ENCODE data around the gene SH3BP1. TPM values are rescaled to one million over a fixed set of nuclear protein-coding genes. Genes with fewer than 3 reads are reported as not detected.

Gene SH3BP1
- total and polyA plus RNA-seq, 2 of the 13 experiments (the other 11 are each of a cell fraction or from before 2014, with no cell fraction given) = 8.4 to 18.5 TPM

DNA sequence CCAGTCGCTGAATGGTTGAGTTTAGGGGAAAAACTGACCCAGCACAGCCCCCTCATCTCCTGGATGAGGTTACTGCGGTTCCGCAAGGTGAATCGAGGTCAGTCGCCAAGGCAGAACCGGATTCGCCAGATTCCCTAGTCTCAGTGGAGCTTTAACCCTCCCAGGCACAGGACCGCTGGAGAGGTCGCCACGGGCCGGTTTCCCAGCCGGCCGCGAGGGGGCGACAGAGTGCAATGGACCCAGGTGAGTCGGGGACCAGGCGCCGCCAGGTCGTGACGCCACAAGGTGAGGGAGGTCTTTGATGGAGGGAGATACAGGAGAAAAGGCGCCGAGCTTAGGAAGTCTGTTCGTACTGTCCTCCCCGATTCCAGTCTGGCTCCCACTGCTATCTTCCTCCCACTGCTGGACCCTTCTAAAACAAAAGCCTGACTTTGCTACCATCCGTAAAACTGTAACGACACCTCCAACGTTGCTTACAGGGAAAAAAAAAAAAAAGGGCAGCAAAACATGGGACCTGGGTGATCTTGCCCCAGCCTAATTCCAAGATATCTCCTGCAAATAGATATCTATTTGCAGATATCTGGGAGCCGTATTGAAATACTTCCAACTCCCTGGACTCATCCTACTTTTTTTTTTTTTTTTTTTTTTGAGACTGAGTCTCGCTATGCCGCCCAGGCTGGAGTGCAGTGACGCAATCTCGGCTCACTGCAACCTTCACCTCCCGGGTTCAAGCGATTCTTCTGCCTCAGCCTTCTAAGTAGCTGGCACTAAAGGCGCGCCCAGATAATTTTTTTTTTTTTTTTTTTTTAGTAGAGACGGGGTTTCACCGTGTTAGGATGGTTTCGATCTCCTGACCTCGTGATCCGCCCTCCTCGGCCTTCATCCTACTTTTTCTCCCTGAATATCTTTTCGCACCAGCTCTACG is 32.2 kb upstream of the SH3BP1 start (continued):
- TF ChIP-seq SRSF4 (IDR thresholded peaks at IDR 0.05; ENCODE audit: low read depth, low read length, poor library complexity, severe bottlenecking) (no peak), RBAK (CRISPR knock-in tag; IDR thresholded peaks at IDR 0.05) (no peak), ATRX (CRISPR knock-in tag; IDR thresholded peaks at IDR 0.05; ENCODE audit: borderline replicate concordance) (no peak), ZBTB3 (CRISPR knock-in tag; IDR thresholded peaks at IDR 0.05; ENCODE audit: borderline replicate concordance, low read depth) (no peak), FOXJ3 (CRISPR knock-in tag; IDR thresholded peaks at IDR 0.05; ENCODE audit: borderline replicate concordance) (no peak), KLF16 (CRISPR knock-in tag; IDR thresholded peaks at IDR 0.05) (peak in 1 of 2 experiments; percentile 62; a peak in 1 of 4 replicates), ZNF709 (CRISPR knock-in tag; IDR thresholded peaks at IDR 0.05) (no peak), ZNF331 (CRISPR knock-in tag; IDR thresholded peaks at IDR 0.05) (peak; percentile 72; the same call in 1 of the 2 replicates), ZNF441 (CRISPR knock-in tag; IDR thresholded peaks at IDR 0.05; ENCODE audit: borderline replicate concordance) (no peak), ZFX (CRISPR knock-in tag; IDR thresholded peaks at IDR 0.05; ENCODE audit: low read depth) (no peak), TGIF2 (CRISPR knock-in tag; IDR thresholded peaks at IDR 0.05) (no peak), ZSCAN12 (CRISPR knock-in tag; IDR thresholded peaks at IDR 0.05) (no peak), ZNF75D (CRISPR knock-in tag; IDR thresholded peaks at IDR 0.05; ENCODE audit: borderline replicate concordance) (no peak)
- TF ChIP-seq, protein P1, sequence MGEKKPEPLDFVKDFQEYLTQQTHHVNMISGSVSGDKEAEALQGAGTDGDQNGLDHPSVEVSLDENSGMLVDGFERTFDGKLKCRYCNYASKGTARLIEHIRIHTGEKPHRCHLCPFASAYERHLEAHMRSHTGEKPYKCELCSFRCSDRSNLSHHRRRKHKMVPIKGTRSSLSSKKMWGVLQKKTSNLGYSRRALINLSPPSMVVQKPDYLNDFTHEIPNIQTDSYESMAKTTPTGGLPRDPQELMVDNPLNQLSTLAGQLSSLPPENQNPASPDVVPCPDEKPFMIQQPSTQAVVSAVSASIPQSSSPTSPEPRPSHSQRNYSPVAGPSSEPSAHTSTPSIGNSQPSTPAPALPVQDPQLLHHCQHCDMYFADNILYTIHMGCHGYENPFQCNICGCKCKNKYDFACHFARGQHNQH (CRISPR knock-in tag; IDR thresholded peaks at IDR 0.05) = peak; percentile 55
- TF ChIP-seq, protein P2, sequence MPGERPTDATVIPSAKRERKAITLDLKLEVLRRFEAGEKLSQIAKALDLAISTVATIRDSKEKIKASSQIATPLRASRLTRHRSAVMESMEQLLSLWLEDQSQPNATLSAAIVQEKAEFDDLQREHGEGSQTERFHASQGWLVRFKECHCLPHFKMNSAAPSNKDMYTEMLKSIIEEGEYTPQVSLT (CRISPR knock-in tag; IDR thresholded peaks at IDR 0.05; ENCODE audit: borderline replicate concordance, low read depth) = no peak
- TF ChIP-seq, protein P3, sequence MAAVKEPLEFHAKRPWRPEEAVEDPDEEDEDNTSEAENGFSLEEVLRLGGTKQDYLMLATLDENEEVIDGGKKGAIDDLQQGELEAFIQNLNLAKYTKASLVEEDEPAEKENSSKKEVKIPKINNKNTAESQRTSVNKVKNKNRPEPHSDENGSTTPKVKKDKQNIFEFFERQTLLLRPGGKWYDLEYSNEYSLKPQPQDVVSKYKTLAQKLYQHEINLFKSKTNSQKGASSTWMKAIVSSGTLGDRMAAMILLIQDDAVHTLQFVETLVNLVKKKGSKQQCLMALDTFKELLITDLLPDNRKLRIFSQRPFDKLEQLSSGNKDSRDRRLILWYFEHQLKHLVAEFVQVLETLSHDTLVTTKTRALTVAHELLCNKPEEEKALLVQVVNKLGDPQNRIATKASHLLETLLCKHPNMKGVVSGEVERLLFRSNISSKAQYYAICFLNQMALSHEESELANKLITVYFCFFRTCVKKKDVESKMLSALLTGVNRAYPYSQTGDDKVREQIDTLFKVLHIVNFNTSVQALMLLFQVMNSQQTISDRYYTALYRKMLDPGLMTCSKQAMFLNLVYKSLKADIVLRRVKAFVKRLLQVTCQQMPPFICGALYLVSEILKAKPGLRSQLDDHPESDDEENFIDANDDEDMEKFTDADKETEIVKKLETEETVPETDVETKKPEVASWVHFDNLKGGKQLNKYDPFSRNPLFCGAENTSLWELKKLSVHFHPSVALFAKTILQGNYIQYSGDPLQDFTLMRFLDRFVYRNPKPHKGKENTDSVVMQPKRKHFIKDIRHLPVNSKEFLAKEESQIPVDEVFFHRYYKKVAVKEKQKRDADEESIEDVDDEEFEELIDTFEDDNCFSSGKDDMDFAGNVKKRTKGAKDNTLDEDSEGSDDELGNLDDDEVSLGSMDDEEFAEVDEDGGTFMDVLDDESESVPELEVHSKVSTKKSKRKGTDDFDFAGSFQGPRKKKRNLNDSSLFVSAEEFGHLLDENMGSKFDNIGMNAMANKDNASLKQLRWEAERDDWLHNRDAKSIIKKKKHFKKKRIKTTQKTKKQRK (IDR thresholded peaks at IDR 0.05; ENCODE audit: low read length) = no peak
- TF ChIP-seq, protein P4, sequence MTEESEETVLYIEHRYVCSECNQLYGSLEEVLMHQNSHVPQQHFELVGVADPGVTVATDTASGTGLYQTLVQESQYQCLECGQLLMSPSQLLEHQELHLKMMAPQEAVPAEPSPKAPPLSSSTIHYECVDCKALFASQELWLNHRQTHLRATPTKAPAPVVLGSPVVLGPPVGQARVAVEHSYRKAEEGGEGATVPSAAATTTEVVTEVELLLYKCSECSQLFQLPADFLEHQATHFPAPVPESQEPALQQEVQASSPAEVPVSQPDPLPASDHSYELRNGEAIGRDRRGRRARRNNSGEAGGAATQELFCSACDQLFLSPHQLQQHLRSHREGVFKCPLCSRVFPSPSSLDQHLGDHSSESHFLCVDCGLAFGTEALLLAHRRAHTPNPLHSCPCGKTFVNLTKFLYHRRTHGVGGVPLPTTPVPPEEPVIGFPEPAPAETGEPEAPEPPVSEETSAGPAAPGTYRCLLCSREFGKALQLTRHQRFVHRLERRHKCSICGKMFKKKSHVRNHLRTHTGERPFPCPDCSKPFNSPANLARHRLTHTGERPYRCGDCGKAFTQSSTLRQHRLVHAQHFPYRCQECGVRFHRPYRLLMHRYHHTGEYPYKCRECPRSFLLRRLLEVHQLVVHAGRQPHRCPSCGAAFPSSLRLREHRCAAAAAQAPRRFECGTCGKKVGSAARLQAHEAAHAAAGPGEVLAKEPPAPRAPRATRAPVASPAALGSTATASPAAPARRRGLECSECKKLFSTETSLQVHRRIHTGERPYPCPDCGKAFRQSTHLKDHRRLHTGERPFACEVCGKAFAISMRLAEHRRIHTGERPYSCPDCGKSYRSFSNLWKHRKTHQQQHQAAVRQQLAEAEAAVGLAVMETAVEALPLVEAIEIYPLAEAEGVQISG (CRISPR knock-in tag; IDR thresholded peaks at IDR 0.05) = peak; percentile 95

All from HepG2 (cell line).